GM12878 (cell line): ENCODE data around the gene FAM78A. TPM values are rescaled to one million over a fixed set of nuclear protein-coding genes. Genes with fewer than 3 reads are reported as not detected.

Experiments
- ATAC-seq: fragments of 200-7000 bp; cut with Tn5 transposase; 3 replicates; pipeline ENCODE4 v1.9.1; 2020; ENCODE audit warnings: mild to moderate bottlenecking, moderate library complexity
- BruUV-seq: library from RNA; stranded (reverse); fragments of 400-500 nt; replicated peaks from 2 replicates; lab custom pipeline; 2021; lab: Mats Ljungman, UMichigan
- CTCF ChIA-PET: fragments of 300-600 bp; sonication (Branson Sonifier 250); formaldehyde crosslinking; extraction: SDS; loops from one replicate; lab custom pipeline; 2021; ENCODE audit warnings: inconsistent platforms; lab: Yijun Ruan, JAX
- POLR2A ChIA-PET: fragments of 350-600 bp; formaldehyde crosslinking; extraction: SDS; loops from one replicate; lab custom pipeline; 2021; ENCODE audit warnings: inconsistent platforms; lab: Charles Lee
- RAD21 ChIA-PET: fragments of 300-600 bp; sonication (Branson Sonifier 250); formaldehyde crosslinking; loops from one replicate; lab custom pipeline; 2023; ENCODE audit warnings: antibody characterized with exemption; ENCODE audit not compliant: unreplicated experiment; lab: Charles Lee
- SMC1A ChIA-PET: fragments of 300-600 bp; sonication (Branson Sonifier 250); formaldehyde crosslinking; loops from one replicate; lab custom pipeline; 2023; ENCODE audit not compliant: unreplicated experiment, uncharacterized antibody; lab: Charles Lee
- DNase-seq: peaks from one replicate; pipeline ENCODE4 v3.0.0-alpha.2; 2011; ENCODE audit warnings: low read depth, low spot score
- FAIRE-seq: peaks from 3 replicates; lab custom pipeline; 2011; peaks lifted over from hg19 to GRCh38; lab: Jason Lieb, UNC
- H2AFZ ChIP-seq: 2 replicates; pipeline ENCODE4 v1.6.0; 2011; ENCODE audit warnings: low read depth, low read length, control low read depth; ENCODE audit not compliant: control insufficient read depth
- H3K27ac ChIP-seq: 2 replicates; pipeline ENCODE4 v1.5.1; 2011; ENCODE audit warnings: control low read depth; ENCODE audit not compliant: control insufficient read depth, insufficient read depth
- H3K27me3 ChIP-seq, 2 experiments: replicated peaks in 1 of 2; 2 replicates each; pipeline versions ENCODE4 v1.6.0 to v1.6.1; 2011; ENCODE audit warnings: low read length in 1 of 2; ENCODE audit not compliant: control insufficient read depth in 2 of 2, insufficient read depth in 2 of 2
- H3K36me3 ChIP-seq, 2 experiments: 2 replicates each; pipeline ENCODE4 v1.5.1; 2011; ENCODE audit warnings: low read length in 1 of 2; ENCODE audit not compliant: control insufficient read depth in 2 of 2, insufficient read depth in 2 of 2
- H3K4me1 ChIP-seq: 2 replicates; pipeline ENCODE4 v1.6.1; 2011; ENCODE audit warnings: mild to moderate bottlenecking, low read length, moderate library complexity, mixed read lengths; ENCODE audit not compliant: control insufficient read depth, insufficient read depth
- H3K4me2 ChIP-seq: 2 replicates; pipeline ENCODE4 v1.6.0; 2011; ENCODE audit warnings: control low read depth; ENCODE audit not compliant: control insufficient read depth, insufficient read depth
- H3K4me3 ChIP-seq: fragments of 200-600 bp; sonication (generic); 2 replicates; pipeline ENCODE4 v1.5.1; 2016
- H3K79me2 ChIP-seq: 2 replicates; pipeline ENCODE4 v1.6.0; 2011; ENCODE audit warnings: low read length; ENCODE audit not compliant: control insufficient read depth, insufficient read depth
- H3K9ac ChIP-seq: 2 replicates; pipeline ENCODE4 v1.8.0; 2011; ENCODE audit warnings: low read length, control low read depth, mixed read lengths; ENCODE audit not compliant: control insufficient read depth, insufficient read depth
- H3K9me3 ChIP-seq: replicated peaks from 3 replicates; pipeline ENCODE4 v1.5.1; 2011; ENCODE audit warnings: mild to moderate bottlenecking, low read length; ENCODE audit not compliant: control insufficient read depth, insufficient read depth
- H4K20me1 ChIP-seq: 2 replicates; pipeline ENCODE4 v1.6.0; 2011; ENCODE audit not compliant: control insufficient read depth, insufficient read depth
- CBX5 ChIP-seq: sonication (generic); IDR thresholded peaks from 2 replicates; pipeline ENCODE4 v1.6.1; 2016; ENCODE audit warnings: low read depth, moderate library complexity, mild to moderate bottlenecking, inconsistent platforms
- CREB1 ChIP-seq: IDR thresholded peaks from 2 replicates; pipeline ENCODE4 v1.6.1; 2012; ENCODE audit warnings: low read depth, mild to moderate bottlenecking, inconsistent platforms
- GABPA ChIP-seq: IDR thresholded peaks from 2 replicates; pipeline ENCODE4 v1.6.1; 2014; ENCODE audit warnings: antibody characterized with exemption, low read depth, mild to moderate bottlenecking, inconsistent platforms
- PKNOX1 ChIP-seq: fragments of 450-650 bp; IDR thresholded peaks from 2 replicates; pipeline ENCODE4 v1.6.1; 2016; ENCODE audit warnings: mild to moderate bottlenecking
- POLR2A ChIP-seq: IDR thresholded peaks from 2 replicates; pipeline ENCODE4 v1.6.1; 2011; ENCODE audit warnings: low read depth, mild to moderate bottlenecking, low read length
- RELA ChIP-seq: fragments of 450-650 bp; IDR thresholded peaks from 2 replicates; pipeline ENCODE4 v1.8.0; 2014; ENCODE audit warnings: borderline replicate concordance; ENCODE audit not compliant: partially characterized antibody
- WGBS: methylation state at CpG from one replicate; pipeline ENCODE4 v1.1.6; 2016; ENCODE audit warnings: low lambda C conversion rate; ENCODE audit not compliant: insufficient replicate concordance, insufficient coverage; ENCODE audit errors: missing lambda C conversion rate; 5-methylcytosine and 5-hydroxymethylcytosine counted together
- in situ Hi-C: fragments of 300-500 bp; cut with MboI; formaldehyde crosslinking; loops from 9 replicates; pipeline ENCODE4 v1.14.3; 2018; ENCODE audit warnings: mixed read lengths
- intact Hi-C: fragments of 100-400 bp; cut with micrococcal nuclease; formaldehyde crosslinking; loops from one replicate; pipeline ENCODE4 v1.14.2; 2022; ENCODE audit not compliant: unreplicated experiment
- polyA plus RNA-seq, 11 experiments: library from polyadenylated mRNA; depleted of rRNA in 4 of 11; unstranded in 6 of 11; stranded (reverse) in 5 of 11; fragments of >200 nt; fragmentation: Nextera tagmentation in 4 of 11; fragmentation: Illumina TruSeq in 1 of 11; extraction: Ambion mirVana in 4 of 11; extraction: Trizol in 1 of 11; gene quantifications; 1 replicate in 1 of 11; 2 replicates in 10 of 11; pipeline versions ENCODE4 v1.2.1 to v1.2.3, GENCODE V29; 2011 to 2016; ENCODE audit warnings: inconsistent platforms in 2 of 11, missing spikeins in 2 of 11, low read depth in 1 of 11
- total RNA-seq, 4 experiments: library from RNA; depleted of rRNA in 3 of 4; stranded (reverse); fragments of >200 nt in 3 of 4; fragmentation: Illumina TruSeq in 1 of 4; extraction: Trizol in 1 of 4; gene quantifications; 2 replicates each; pipeline versions ENCODE4 v1.2.1 to v1.2.3, GENCODE V29; 2013 to 2021
- TF ChIP-seq, protein P1 (sequence below): fragments of 450-650 bp; IDR thresholded peaks from 2 replicates; pipeline ENCODE4 v1.6.1; 2018; ENCODE audit warnings: borderline replicate concordance, mild to moderate bottlenecking; ENCODE audit not compliant: partially characterized antibody
- TF ChIP-seq, protein P2 (sequence below): fragments of 450-650 bp; IDR thresholded peaks from 2 replicates; pipeline ENCODE4 v1.6.1; 2018; ENCODE audit warnings: mild to moderate bottlenecking, low read depth, moderate library complexity; ENCODE audit not compliant: partially characterized antibody
- TF ChIP-seq, protein P3 (sequence below): fragments of 450-650 bp; IDR thresholded peaks from 2 replicates; pipeline ENCODE4 v1.6.1; 2016; ENCODE audit warnings: mild to moderate bottlenecking, moderate library complexity, borderline replicate concordance

FAM78A gene
- total and polyA plus RNA-seq, 10 of the 15 experiments (the other 5 are each of a cell fraction or from before 2014, with no cell fraction given) = 0.18 to 32.5 (median 12.2) TPM

DNA sequence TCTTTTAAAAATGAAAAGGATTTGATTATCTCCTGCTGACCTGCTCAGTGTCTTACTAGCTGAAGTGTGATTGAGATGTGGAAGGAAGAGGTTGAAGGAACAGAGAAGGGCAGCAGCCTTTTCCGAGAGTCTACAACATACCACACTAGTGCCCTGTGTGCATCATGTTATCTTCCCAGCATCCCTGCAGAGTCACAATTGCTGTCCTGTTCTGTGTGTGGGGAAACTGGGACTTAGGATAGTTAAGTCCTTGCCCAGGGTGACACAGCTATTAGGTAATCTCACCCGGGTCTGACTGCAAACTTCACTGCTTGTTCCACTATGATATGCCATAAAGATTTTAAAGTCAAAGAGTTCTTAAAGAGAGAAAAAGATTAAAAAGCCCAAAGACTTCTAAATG lies 55.8 kb downstream of the FAM78A start:
- BruUV-seq = no TSS peak
- H4K20me1 ChIP-seq = no peaks in the 10 kb centered on the region
- no peak overlapping the region for H3K27ac ChIP-seq
- no peak for TF ChIP-seq POLR2A
- no peak for TF ChIP-seq PKNOX1
- TF ChIP-seq, protein P1, sequence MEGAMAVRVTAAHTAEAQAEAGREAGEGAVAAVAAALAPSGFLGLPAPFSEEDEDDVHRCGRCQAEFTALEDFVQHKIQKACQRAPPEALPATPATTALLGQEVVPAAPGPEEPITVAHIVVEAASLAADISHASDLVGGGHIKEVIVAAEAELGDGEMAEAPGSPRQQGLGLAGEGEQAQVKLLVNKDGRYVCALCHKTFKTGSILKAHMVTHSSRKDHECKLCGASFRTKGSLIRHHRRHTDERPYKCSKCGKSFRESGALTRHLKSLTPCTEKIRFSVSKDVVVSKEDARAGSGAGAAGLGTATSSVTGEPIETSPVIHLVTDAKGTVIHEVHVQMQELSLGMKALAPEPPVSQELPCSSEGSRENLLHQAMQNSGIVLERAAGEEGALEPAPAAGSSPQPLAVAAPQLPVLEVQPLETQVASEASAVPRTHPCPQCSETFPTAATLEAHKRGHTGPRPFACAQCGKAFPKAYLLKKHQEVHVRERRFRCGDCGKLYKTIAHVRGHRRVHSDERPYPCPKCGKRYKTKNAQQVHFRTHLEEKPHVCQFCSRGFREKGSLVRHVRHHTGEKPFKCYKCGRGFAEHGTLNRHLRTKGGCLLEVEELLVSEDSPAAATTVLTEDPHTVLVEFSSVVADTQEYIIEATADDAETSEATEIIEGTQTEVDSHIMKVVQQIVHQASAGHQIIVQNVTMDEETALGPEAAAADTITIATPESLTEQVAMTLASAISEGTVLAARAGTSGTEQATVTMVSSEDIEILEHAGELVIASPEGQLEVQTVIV = no peak
- TF ChIP-seq CREB1 = no peak
- no peak for TF ChIP-seq RELA
- TF ChIP-seq, protein P2, sequence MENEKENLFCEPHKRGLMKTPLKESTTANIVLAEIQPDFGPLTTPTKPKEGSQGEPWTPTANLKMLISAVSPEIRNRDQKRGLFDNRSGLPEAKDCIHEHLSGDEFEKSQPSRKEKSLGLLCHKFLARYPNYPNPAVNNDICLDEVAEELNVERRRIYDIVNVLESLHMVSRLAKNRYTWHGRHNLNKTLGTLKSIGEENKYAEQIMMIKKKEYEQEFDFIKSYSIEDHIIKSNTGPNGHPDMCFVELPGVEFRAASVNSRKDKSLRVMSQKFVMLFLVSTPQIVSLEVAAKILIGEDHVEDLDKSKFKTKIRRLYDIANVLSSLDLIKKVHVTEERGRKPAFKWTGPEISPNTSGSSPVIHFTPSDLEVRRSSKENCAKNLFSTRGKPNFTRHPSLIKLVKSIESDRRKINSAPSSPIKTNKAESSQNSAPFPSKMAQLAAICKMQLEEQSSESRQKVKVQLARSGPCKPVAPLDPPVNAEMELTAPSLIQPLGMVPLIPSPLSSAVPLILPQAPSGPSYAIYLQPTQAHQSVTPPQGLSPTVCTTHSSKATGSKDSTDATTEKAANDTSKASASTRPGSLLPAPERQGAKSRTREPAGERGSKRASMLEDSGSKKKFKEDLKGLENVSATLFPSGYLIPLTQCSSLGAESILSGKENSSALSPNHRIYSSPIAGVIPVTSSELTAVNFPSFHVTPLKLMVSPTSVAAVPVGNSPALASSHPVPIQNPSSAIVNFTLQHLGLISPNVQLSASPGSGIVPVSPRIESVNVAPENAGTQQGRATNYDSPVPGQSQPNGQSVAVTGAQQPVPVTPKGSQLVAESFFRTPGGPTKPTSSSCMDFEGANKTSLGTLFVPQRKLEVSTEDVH = no peak
- no peak for TF ChIP-seq CBX5
- TF ChIP-seq, protein P3, sequence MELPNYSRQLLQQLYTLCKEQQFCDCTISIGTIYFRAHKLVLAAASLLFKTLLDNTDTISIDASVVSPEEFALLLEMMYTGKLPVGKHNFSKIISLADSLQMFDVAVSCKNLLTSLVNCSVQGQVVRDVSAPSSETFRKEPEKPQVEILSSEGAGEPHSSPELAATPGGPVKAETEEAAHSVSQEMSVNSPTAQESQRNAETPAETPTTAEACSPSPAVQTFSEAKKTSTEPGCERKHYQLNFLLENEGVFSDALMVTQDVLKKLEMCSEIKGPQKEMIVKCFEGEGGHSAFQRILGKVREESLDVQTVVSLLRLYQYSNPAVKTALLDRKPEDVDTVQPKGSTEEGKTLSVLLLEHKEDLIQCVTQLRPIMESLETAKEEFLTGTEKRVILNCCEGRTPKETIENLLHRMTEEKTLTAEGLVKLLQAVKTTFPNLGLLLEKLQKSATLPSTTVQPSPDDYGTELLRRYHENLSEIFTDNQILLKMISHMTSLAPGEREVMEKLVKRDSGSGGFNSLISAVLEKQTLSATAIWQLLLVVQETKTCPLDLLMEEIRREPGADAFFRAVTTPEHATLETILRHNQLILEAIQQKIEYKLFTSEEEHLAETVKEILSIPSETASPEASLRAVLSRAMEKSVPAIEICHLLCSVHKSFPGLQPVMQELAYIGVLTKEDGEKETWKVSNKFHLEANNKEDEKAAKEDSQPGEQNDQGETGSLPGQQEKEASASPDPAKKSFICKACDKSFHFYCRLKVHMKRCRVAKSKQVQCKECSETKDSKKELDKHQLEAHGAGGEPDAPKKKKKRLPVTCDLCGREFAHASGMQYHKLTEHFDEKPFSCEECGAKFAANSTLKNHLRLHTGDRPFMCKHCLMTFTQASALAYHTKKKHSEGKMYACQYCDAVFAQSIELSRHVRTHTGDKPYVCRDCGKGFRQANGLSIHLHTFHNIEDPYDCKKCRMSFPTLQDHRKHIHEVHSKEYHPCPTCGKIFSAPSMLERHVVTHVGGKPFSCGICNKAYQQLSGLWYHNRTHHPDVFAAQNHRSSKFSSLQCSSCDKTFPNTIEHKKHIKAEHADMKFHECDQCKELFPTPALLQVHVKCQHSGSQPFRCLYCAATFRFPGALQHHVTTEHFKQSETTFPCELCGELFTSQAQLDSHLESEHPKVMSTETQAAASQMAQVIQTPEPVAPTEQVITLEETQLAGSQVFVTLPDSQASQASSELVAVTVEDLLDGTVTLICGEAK = no peak
- TF ChIP-seq GABPA = no peak
- no peak overlapping the region for H3K4me3 ChIP-seq
- no peaks in the 10 kb centered on the region for H3K9me3 ChIP-seq
- FAIRE-seq (no peak), ATAC-seq (no peak), DNase-seq (no peak)
- H3K79me2 ChIP-seq = no peaks in the 10 kb centered on the region
- H3K4me2 ChIP-seq = no peak overlapping the region
- 100% methylated on average over 2 of the region's 2 CpGs for WGBS
- ChIA-PET POLR2A (no interaction called here), RAD21 (no interaction called here), CTCF (interaction anchor here (1.4 to 1.5 kb wide), 2 partner anchors 15 to 116 kb away, joined by 3 to 4 read pairs; no protein-coding TSS in a partner anchor), SMC1A (no interaction called here)
- no peaks in the 10 kb centered on the region for H3K4me1 ChIP-seq
- peaks cover 5 to 11% of the 10 kb centered on the region in 2 experiments; a peak in 2 of 4 replicates for H3K36me3 ChIP-seq
- intact Hi-C loops (no loop called here), in situ Hi-C loops (no loop called here)
- H3K9ac ChIP-seq = no peak overlapping the region
- H2AFZ ChIP-seq = no peak overlapping the region
- H3K27me3 ChIP-seq = no peaks in the 10 kb centered on the region
